K562 (cell line): ENCODE data around the gene SLC34A3. TPM values are rescaled to one million over a fixed set of nuclear protein-coding genes. Genes with fewer than 3 reads are reported as not detected.
A peak's percentile ranks its signal among the peaks of the same experiment; 100 is the strongest.

Source experiments
- GTF2E2 ChIP-seq: fragments of 200-800 bp; sonication (Bioruptor generic); IDR thresholded peaks from 2 replicates; pipeline ENCODE4 v1.6.1; 2016; ENCODE audit warnings: missing genetic modification characterization, missing compliant biosample characterization
- MCM5 ChIP-seq: fragments of 450-650 bp; IDR thresholded peaks from 2 replicates; pipeline ENCODE4 v1.6.1; 2016; ENCODE audit warnings: low read depth
- NR3C1 ChIP-seq: sonication (generic); formaldehyde crosslinking; IDR thresholded peaks from 2 replicates; pipeline ENCODE4 v1.8.1; 2022; ENCODE audit warnings: missing genetic modification reagents
- POLR2B ChIP-seq: fragments of 450-650 bp; IDR thresholded peaks from 2 replicates; pipeline ENCODE4 v1.6.1; 2018; ENCODE audit warnings: low read depth; ENCODE audit not compliant: partially characterized antibody
- POLR2G ChIP-seq: fragments of 200-400 bp; formaldehyde crosslinking; IDR thresholded peaks from 2 replicates; pipeline ENCODE4 v1.6.1; 2017; ENCODE audit warnings: low read depth, mild to moderate bottlenecking, antibody characterized with exemption, low read length, moderate library complexity
- POLR2H ChIP-seq: IDR thresholded peaks from 2 replicates; pipeline ENCODE4 v1.6.1; 2016; ENCODE audit warnings: missing genetic modification characterization, low read depth, mild to moderate bottlenecking, control low read depth, missing compliant biosample characterization, moderate library complexity
- polyA plus RNA-seq, 8 experiments: library from polyadenylated mRNA; depleted of rRNA in 4 of 8; stranded (reverse) in 5 of 8; unstranded in 3 of 8; fragments of >200 nt; fragmentation: Nextera tagmentation in 2 of 8; fragmentation: Illumina TruSeq in 1 of 8; extraction: Ambion mirVana in 2 of 8; extraction: Trizol in 1 of 8; gene quantifications; 2 replicates each; pipeline versions ENCODE4 v1.2.1 to v1.2.3, GENCODE V29; 2011 to 2014; ENCODE audit warnings: inconsistent platforms in 1 of 8, missing spikeins in 1 of 8
- total RNA-seq, 7 experiments: library from RNA; depleted of rRNA in 6 of 7; stranded (reverse); fragments of >200 nt in 6 of 7; fragmentation: Illumina TruSeq in 2 of 7; extraction: Trizol in 2 of 7; gene quantifications; 2 replicates each; pipeline versions ENCODE4 v1.2.1 to v1.2.3, GENCODE V29; 2011 to 2021; ENCODE audit warnings: low replicate concordance in 1 of 7
- TF ChIP-seq, protein P1 (sequence below): fragments of 450-650 bp; IDR thresholded peaks from 2 replicates; pipeline ENCODE4 v1.6.1; 2016; ENCODE audit warnings: mild to moderate bottlenecking, moderate library complexity
- TF ChIP-seq, protein P2 (sequence below): fragments of 450-650 bp; IDR thresholded peaks from 2 replicates; pipeline ENCODE4 v1.6.1; 2017; ENCODE audit warnings: antibody characterized with exemption, mild to moderate bottlenecking
- TF ChIP-seq, protein P3 (sequence below): IDR thresholded peaks from 2 replicates; pipeline ENCODE4 v1.6.1; 2012; ENCODE audit warnings: low read depth, low read length, improper control_type of control experiment, borderline replicate concordance

SLC34A3 gene
- total and polyA plus RNA-seq, 9 of the 15 experiments (the other 6 are each of a cell fraction or from before 2014, with no cell fraction given) = not detected

DNA sequence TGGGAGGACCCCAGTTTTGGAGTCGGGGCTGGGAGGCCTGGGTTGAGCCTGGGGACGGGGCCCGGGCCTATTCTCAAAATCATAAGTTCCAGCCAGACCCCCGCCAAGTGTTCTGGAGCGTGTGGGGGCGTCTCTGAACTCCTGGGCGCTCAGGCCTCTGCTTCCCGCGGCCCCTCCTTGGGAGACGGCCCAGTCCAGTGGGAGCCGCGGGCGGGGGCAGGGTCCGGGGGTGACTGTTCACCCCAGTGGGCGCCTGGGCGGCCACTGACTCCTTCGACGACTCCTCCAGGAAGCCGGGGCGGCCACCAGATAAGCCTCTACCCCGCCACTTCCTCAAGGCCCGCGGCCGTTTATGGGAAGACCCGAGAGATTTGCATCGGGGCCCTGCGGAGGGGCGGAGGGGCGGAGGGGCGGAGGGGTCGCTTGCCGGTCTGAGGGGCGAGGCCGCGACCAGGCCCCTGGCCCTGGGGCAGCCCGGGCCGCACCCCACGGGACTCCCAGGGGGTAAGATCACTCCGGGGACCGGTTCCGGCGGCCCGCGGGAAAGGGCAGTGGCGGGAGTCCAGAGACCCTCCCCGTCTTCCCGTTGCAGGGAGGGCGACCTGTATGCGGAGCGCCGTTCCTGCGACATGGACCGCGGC, 47.5 kb downstream of the SLC34A3 start (continued):
- TF ChIP-seq, protein P1, sequence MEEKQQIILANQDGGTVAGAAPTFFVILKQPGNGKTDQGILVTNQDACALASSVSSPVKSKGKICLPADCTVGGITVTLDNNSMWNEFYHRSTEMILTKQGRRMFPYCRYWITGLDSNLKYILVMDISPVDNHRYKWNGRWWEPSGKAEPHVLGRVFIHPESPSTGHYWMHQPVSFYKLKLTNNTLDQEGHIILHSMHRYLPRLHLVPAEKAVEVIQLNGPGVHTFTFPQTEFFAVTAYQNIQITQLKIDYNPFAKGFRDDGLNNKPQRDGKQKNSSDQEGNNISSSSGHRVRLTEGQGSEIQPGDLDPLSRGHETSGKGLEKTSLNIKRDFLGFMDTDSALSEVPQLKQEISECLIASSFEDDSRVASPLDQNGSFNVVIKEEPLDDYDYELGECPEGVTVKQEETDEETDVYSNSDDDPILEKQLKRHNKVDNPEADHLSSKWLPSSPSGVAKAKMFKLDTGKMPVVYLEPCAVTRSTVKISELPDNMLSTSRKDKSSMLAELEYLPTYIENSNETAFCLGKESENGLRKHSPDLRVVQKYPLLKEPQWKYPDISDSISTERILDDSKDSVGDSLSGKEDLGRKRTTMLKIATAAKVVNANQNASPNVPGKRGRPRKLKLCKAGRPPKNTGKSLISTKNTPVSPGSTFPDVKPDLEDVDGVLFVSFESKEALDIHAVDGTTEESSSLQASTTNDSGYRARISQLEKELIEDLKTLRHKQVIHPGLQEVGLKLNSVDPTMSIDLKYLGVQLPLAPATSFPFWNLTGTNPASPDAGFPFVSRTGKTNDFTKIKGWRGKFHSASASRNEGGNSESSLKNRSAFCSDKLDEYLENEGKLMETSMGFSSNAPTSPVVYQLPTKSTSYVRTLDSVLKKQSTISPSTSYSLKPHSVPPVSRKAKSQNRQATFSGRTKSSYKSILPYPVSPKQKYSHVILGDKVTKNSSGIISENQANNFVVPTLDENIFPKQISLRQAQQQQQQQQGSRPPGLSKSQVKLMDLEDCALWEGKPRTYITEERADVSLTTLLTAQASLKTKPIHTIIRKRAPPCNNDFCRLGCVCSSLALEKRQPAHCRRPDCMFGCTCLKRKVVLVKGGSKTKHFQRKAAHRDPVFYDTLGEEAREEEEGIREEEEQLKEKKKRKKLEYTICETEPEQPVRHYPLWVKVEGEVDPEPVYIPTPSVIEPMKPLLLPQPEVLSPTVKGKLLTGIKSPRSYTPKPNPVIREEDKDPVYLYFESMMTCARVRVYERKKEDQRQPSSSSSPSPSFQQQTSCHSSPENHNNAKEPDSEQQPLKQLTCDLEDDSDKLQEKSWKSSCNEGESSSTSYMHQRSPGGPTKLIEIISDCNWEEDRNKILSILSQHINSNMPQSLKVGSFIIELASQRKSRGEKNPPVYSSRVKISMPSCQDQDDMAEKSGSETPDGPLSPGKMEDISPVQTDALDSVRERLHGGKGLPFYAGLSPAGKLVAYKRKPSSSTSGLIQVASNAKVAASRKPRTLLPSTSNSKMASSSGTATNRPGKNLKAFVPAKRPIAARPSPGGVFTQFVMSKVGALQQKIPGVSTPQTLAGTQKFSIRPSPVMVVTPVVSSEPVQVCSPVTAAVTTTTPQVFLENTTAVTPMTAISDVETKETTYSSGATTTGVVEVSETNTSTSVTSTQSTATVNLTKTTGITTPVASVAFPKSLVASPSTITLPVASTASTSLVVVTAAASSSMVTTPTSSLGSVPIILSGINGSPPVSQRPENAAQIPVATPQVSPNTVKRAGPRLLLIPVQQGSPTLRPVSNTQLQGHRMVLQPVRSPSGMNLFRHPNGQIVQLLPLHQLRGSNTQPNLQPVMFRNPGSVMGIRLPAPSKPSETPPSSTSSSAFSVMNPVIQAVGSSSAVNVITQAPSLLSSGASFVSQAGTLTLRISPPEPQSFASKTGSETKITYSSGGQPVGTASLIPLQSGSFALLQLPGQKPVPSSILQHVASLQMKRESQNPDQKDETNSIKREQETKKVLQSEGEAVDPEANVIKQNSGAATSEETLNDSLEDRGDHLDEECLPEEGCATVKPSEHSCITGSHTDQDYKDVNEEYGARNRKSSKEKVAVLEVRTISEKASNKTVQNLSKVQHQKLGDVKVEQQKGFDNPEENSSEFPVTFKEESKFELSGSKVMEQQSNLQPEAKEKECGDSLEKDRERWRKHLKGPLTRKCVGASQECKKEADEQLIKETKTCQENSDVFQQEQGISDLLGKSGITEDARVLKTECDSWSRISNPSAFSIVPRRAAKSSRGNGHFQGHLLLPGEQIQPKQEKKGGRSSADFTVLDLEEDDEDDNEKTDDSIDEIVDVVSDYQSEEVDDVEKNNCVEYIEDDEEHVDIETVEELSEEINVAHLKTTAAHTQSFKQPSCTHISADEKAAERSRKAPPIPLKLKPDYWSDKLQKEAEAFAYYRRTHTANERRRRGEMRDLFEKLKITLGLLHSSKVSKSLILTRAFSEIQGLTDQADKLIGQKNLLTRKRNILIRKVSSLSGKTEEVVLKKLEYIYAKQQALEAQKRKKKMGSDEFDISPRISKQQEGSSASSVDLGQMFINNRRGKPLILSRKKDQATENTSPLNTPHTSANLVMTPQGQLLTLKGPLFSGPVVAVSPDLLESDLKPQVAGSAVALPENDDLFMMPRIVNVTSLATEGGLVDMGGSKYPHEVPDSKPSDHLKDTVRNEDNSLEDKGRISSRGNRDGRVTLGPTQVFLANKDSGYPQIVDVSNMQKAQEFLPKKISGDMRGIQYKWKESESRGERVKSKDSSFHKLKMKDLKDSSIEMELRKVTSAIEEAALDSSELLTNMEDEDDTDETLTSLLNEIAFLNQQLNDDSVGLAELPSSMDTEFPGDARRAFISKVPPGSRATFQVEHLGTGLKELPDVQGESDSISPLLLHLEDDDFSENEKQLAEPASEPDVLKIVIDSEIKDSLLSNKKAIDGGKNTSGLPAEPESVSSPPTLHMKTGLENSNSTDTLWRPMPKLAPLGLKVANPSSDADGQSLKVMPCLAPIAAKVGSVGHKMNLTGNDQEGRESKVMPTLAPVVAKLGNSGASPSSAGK = 0 out of 2 replicates have a peak, but pooled peaks have one; percentile 9
- TF ChIP-seq NR3C1 (CRISPR knock-in tag) = no peak; the same call in 1 of the 2 replicates
- TF ChIP-seq, protein P2, sequence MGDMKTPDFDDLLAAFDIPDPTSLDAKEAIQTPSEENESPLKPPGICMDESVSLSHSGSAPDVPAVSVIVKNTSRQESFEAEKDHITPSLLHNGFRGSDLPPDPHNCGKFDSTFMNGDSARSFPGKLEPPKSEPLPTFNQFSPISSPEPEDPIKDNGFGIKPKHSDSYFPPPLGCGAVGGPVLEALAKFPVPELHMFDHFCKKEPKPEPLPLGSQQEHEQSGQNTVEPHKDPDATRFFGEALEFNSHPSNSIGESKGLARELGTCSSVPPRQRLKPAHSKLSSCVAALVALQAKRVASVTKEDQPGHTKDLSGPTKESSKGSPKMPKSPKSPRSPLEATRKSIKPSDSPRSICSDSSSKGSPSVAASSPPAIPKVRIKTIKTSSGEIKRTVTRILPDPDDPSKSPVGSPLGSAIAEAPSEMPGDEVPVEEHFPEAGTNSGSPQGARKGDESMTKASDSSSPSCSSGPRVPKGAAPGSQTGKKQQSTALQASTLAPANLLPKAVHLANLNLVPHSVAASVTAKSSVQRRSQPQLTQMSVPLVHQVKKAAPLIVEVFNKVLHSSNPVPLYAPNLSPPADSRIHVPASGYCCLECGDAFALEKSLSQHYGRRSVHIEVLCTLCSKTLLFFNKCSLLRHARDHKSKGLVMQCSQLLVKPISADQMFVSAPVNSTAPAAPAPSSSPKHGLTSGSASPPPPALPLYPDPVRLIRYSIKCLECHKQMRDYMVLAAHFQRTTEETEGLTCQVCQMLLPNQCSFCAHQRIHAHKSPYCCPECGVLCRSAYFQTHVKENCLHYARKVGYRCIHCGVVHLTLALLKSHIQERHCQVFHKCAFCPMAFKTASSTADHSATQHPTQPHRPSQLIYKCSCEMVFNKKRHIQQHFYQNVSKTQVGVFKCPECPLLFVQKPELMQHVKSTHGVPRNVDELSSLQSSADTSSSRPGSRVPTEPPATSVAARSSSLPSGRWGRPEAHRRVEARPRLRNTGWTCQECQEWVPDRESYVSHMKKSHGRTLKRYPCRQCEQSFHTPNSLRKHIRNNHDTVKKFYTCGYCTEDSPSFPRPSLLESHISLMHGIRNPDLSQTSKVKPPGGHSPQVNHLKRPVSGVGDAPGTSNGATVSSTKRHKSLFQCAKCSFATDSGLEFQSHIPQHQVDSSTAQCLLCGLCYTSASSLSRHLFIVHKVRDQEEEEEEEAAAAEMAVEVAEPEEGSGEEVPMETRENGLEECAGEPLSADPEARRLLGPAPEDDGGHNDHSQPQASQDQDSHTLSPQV = no peak
- 0 out of 2 replicates have a peak, but pooled peaks have one; percentile 3 for TF ChIP-seq POLR2G
- TF ChIP-seq POLR2B = no peak
- no peak for TF ChIP-seq POLR2H (tag)
- TF ChIP-seq GTF2E2 (tag) = no peak
- no peak for TF ChIP-seq MCM5
- TF ChIP-seq, protein P3, sequence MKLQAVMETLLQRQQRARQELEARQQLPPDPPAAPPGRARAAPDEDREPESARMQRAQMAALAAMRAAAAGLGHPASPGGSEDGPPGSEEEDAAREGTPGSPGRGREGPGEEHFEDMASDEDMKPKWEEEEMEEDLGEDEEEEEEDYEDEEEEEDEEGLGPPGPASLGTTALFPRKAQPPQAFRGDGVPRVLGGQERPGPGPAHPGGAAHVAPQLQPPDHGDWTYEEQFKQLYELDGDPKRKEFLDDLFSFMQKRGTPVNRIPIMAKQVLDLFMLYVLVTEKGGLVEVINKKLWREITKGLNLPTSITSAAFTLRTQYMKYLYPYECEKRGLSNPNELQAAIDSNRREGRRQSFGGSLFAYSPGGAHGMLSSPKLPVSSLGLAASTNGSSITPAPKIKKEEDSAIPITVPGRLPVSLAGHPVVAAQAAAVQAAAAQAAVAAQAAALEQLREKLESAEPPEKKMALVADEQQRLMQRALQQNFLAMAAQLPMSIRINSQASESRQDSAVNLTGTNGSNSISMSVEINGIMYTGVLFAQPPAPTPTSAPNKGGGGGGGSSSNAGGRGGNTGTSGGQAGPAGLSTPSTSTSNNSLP = no peak
